Sigmoid colon (tissue), 7 donors: Measurements from ENCODE around the gene TXLNG. TPM values are rescaled to one million over a fixed set of nuclear protein-coding genes. Genes with fewer than 3 reads are reported as not detected.
A peak's percentile ranks its signal among the peaks of the same experiment; 100 is the strongest.

Source experiments
- DNase-seq: peaks from one replicate; pipeline ENCODE4 v3.0.0-alpha.2; 2019
- H3K27ac ChIP-seq, 4 donors: fragments of 200-600 bp; sonication (generic); one replicate each; pipeline ENCODE4 v1.5.1; 2016 to 2019; ENCODE audit warnings: mild to moderate bottlenecking in 1 of 4
- H3K27me3 ChIP-seq, 3 donors: fragments of 200-600 bp; sonication (generic); one replicate each; pipeline ENCODE4 v1.5.1; 2019; ENCODE audit warnings: mild to moderate bottlenecking in 1 of 3
- H3K36me3 ChIP-seq, 4 donors: fragments of 200-600 bp; sonication (generic); one replicate each; pipeline ENCODE4 v1.5.1; 2016 to 2019
- H3K4me1 ChIP-seq, 4 donors: fragments of 200-600 bp; sonication (generic); one replicate each; pipeline ENCODE4 v1.5.1; 2017 to 2019
- H3K4me3 ChIP-seq, 4 donors: fragments of 200-600 bp; sonication (generic); one replicate each; pipeline ENCODE4 v1.5.1; 2017 to 2019; ENCODE audit warnings: mild to moderate bottlenecking in 2 of 4, moderate library complexity in 1 of 4
- H3K9me3 ChIP-seq, 4 donors: fragments of 200-600 bp in 3 of 4; sonication (generic) in 3 of 4; one replicate each; pipeline versions ENCODE4 v1.5.1 to v1.6.1; 2013 to 2019
- EP300 ChIP-seq, 4 donors: sonication (generic); formaldehyde crosslinking; IDR thresholded peaks; one replicate each; pipeline ENCODE4 v1.6.1; 2017; ENCODE audit warnings: antibody characterized with exemption in 4 of 4
- POLR2A ChIP-seq, 2 donors: fragments of 450-650 bp; IDR thresholded peaks; one replicate each; pipeline ENCODE4 v1.6.1; 2016; ENCODE audit warnings: antibody characterized with exemption in 2 of 2, mild to moderate bottlenecking in 2 of 2, moderate library complexity in 2 of 2
- POLR2AphosphoS5 ChIP-seq, 4 donors: sonication (generic); formaldehyde crosslinking; IDR thresholded peaks; one replicate each; pipeline ENCODE4 v1.6.1; 2017; ENCODE audit warnings: antibody characterized with exemption in 4 of 4
- WGBS, 2 donors: extraction: QIAGEN DNeasy Blood & Tissue Kit; methylation state at CpG; one replicate each; pipeline ENCODE4 v1.1.7; 2013; 5-methylcytosine and 5-hydroxymethylcytosine counted together
- intact Hi-C: fragments of 100-400 bp; cut with DNase I; formaldehyde crosslinking; loops from one replicate; pipeline ENCODE4 v1.15.1; 2023
- polyA plus RNA-seq, 3 donors: library from polyadenylated mRNA; stranded (reverse); fragments of 200-250 nt; gene quantifications; one replicate each; pipeline ENCODE4 v1.2.3, GENCODE V29; 2013
- total RNA-seq, 4 donors: library from RNA; depleted of rRNA; stranded (reverse); fragments of >200 nt; gene quantifications; one replicate each; pipeline ENCODE4 v1.1.0, GENCODE V29; 2016
- TF ChIP-seq, protein P1 (sequence below), 4 experiments: fragments of 450-650 bp in 3 of 4; fragments of 200-600 bp in 1 of 4; IDR thresholded peaks; one replicate each; pipeline ENCODE4 v1.5.1; 2016 to 2019; ENCODE audit warnings: antibody characterized with exemption in 4 of 4, mild to moderate bottlenecking in 3 of 4, moderate library complexity in 2 of 4
- donor health status: healthy with polysubstance abuse.
- donor health status: Bipolar disorder and iron deficiency.
- donor health status: healthy.

Gene TXLNG
- total and polyA plus RNA-seq, 7 donors = 3.9 to 20.1 (median 11.5) TPM

DNA sequence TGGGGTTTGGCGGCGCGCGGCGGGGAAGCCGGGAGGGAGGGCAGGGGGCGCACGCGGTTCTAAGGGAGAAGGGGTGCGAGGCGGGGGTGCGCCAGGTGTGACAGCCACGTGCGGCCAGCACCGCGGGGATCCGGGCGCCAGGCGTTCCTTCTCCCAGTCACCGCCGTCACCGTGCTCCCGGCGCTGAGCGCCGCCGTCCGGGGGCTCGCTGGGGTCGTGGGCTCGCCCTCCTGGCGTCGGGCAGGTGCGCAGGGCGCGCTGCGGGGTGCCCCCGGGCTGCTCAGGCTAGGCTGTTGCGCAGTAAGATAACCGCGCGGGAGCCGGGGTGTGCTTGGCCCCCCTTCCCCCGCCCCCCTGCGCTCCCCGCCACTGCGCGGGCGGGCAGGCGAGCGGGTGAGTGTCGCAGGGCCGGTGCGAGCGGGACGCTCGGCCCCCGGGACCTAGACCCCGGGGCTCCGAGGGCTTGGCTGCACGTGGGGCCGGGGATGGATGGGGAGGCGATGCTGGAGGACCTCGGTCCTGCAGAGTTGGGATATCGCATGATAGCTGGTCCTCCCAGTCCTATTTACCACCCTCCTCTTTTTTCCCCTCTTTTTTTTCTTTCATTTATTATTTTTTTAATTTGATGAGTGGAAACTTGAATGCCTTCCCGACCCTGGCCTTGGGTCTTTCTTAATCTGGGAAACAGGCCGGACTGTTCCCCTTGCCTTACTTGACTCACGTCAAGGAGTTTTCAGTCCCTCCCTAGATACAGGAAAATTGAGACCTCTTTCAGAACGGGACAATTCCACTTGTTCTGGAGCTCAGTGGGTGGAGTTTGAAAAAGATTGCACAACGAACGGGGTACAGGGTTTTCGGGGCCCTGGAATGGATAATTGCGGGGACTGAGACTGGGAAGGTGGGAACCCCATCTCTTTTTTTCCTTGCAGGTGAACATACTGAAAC, 797 bp downstream of the TXLNG start:
- TF ChIP-seq POLR2AphosphoS5 (IDR thresholded peaks at IDR 0.05) = peak in 2 of 4 donors; percentile 16 to 18
- TF ChIP-seq EP300 (IDR thresholded peaks at IDR 0.05) = no peak
- TF ChIP-seq POLR2A (IDR thresholded peaks at IDR 0.05) = no peak
- TF ChIP-seq, protein P1, sequence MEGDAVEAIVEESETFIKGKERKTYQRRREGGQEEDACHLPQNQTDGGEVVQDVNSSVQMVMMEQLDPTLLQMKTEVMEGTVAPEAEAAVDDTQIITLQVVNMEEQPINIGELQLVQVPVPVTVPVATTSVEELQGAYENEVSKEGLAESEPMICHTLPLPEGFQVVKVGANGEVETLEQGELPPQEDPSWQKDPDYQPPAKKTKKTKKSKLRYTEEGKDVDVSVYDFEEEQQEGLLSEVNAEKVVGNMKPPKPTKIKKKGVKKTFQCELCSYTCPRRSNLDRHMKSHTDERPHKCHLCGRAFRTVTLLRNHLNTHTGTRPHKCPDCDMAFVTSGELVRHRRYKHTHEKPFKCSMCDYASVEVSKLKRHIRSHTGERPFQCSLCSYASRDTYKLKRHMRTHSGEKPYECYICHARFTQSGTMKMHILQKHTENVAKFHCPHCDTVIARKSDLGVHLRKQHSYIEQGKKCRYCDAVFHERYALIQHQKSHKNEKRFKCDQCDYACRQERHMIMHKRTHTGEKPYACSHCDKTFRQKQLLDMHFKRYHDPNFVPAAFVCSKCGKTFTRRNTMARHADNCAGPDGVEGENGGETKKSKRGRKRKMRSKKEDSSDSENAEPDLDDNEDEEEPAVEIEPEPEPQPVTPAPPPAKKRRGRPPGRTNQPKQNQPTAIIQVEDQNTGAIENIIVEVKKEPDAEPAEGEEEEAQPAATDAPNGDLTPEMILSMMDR (IDR thresholded peaks at IDR 0.05) = no peak
- Histone ChIP-seq H3K4me1 (peaks cover 0 to 21% (median 7%) of the 10 kb centered on the region in 4 donors), H3K9me3 (no peaks in the 10 kb centered on the region), H3K27me3 (no peaks in the 10 kb centered on the region), H3K4me3 (peak overlapping the region; percentile 73 to 85 (median 78)), H3K27ac (peak overlapping the region; percentile 87 to 93 (median 90)), H3K36me3 (no peaks in the 10 kb centered on the region)
- WGBS, 2 donors = 1 to 3% methylated on average over 70 to 73 of the region's 73 CpGs
- intact Hi-C loops = loop anchor here (1.0 to 10.0 kb wide), 2 partner anchors 68 to 1112 kb away; partner anchors contain the start of gene SYAP1
- peak; percentile 74 for DNase-seq

DNA sequence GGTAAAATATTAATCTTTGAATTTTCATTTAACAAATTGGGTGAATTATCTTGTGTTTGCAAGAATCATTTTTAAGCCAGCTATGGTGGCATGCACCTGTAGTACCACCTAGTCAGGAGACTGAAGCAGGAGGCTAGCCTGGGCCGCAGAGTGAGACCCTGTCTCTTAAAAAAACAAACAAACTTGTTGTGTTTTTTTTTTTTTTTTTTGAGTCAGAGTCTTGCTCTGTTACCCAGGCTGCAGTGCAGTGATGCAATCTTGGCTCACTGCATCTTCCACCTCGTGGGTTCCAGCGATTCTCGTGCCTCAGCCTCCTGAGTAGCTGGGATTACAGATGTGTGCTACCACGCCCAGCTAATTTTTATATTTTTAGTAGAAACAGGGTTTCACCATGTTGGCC, 2.2 kb downstream of the TXLNG start:
- Histone ChIP-seq H3K27ac (peak overlapping the region in 1 of 4 donors; percentile 92), H3K4me3 (no peak overlapping the region), H3K4me1 (peaks cover 0 to 21% (median 7%) of the 10 kb centered on the region in 4 donors), H3K36me3 (no peaks in the 10 kb centered on the region), H3K27me3 (no peaks in the 10 kb centered on the region), H3K9me3 (no peaks in the 10 kb centered on the region)
- DNase-seq = peak; percentile 80
- TF ChIP-seq POLR2A (IDR thresholded peaks at IDR 0.05) (no peak), POLR2AphosphoS5 (IDR thresholded peaks at IDR 0.05) (no peak), EP300 (IDR thresholded peaks at IDR 0.05) (no peak)
- TF ChIP-seq, protein P1 (IDR thresholded peaks at IDR 0.05) = no peak
- 73 to 83% methylated on average over 5 of the region's 5 CpGs for WGBS, 2 donors
- intact Hi-C loops = loop anchor here (10.0 kb wide), 1 partner anchor 1114 kb away; no protein-coding TSS in a partner anchor

DNA sequence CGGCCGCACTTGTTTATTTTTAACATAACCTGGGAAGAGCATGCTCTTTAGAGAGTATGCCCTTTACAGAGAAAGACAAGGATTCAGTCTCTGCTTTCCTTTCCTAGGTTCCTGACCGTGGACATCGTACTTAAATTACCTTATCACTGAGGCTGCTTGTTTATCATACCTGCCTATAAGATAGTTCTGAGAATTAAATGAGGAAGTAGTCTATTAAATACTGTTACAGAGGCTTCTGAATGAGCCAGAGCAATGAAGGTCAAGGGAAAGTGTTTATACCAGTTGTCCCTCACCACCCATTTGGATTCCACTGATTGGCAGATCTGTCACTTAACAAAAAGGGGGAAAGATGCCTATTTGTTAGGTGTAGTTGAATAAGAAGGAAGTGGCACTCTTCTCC, 10.0 kb downstream of the TXLNG start:
- intact Hi-C loops = no loop called here
- peaks cover 0 to 10% (median 3%) of the 10 kb centered on the region in 4 donors for H3K36me3 ChIP-seq
- H3K4me1 ChIP-seq = no peaks in the 10 kb centered on the region
- H3K4me3 ChIP-seq = no peak overlapping the region
- WGBS, 2 donors = 78 to 90% methylated on average over 4 of the region's 4 CpGs
- H3K27ac ChIP-seq = no peak overlapping the region
- TF ChIP-seq, protein P1 (IDR thresholded peaks at IDR 0.05) = no peak
- TF ChIP-seq POLR2A (IDR thresholded peaks at IDR 0.05) (no peak), EP300 (IDR thresholded peaks at IDR 0.05) (no peak), POLR2AphosphoS5 (IDR thresholded peaks at IDR 0.05) (no peak)
- no peak for DNase-seq
- H3K27me3 ChIP-seq = no peaks in the 10 kb centered on the region
- no peaks in the 10 kb centered on the region for H3K9me3 ChIP-seq

DNA sequence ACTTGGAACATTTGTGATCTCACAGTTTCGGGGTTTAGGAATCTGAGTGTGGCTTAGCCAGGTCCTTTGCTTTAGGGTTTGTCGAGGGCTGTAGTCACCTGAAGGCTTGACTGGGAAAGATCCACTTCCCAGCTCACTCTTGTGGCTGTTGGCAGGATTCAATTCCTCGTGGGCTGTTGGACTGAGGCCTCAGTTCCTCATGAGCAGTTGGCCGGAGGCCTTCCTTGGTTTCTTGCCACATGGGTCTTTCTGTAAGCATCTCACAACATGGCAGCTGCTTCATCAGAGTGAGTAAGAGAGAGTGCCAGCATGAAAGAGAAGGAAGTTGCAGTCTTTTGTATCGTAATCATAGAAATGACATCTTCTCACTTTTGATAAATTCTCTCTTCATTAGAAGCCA, 11.1 kb downstream of the TXLNG start:
- Histone ChIP-seq H3K9me3 (no peaks in the 10 kb centered on the region), H3K4me3 (no peak overlapping the region), H3K27ac (no peak overlapping the region), H3K27me3 (no peaks in the 10 kb centered on the region), H3K36me3 (peaks cover 0 to 10% (median 3%) of the 10 kb centered on the region in 4 donors), H3K4me1 (no peaks in the 10 kb centered on the region)
- TF ChIP-seq, protein P1 (IDR thresholded peaks at IDR 0.05) = no peak
- no peak for TF ChIP-seq EP300 (IDR thresholded peaks at IDR 0.05)
- TF ChIP-seq POLR2A (IDR thresholded peaks at IDR 0.05) = no peak
- TF ChIP-seq POLR2AphosphoS5 (IDR thresholded peaks at IDR 0.05) = no peak
- peak; percentile 82 for DNase-seq
- intact Hi-C loops = no loop called here
- 84 to 87% methylated on average over 5 of the region's 5 CpGs for WGBS, 2 donors
